ENCODE data around the gene MYPOP. TPM values are rescaled to one million over a fixed set of nuclear protein-coding genes. Genes with fewer than 3 reads are reported as not detected.

Gene MYPOP
- total RNA-seq, 1 donor from 2014 or later: 7.2 TPM

DNA sequence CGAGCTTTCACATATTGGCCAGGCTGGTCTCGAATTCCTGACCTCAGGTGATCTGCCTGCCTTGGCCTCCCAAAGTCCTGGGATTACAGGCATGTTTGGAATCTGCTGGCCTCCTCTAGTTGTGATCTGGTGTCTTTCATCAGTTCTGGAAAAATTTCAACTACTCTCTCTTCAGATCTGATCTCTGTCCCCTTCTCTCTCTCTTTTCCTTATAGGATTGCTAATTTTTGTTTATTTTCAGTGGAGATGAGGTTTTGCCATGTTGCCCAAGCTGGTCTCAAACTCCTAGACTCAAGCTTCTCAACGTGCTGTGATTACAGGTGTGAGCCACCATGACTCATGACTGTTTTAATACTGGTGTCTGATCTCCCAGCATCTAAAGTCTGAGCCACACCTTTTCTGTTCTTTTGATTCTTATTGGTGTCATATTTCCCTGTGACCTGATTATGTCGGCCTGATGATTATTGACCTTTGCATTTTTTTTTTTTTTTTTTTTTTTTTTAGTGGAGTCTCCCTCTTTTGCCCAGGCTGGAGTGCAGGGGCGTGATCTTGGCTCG lies 22.6 kb upstream of the MYPOP start:
- Mint-ChIP-seq H3K9me3 (no peaks in the 10 kb centered on the region), H3K36me3 (ENCODE audit: low read depth) (no peaks in the 10 kb centered on the region), H3K27ac (no peak overlapping the region), H3K4me1 (ENCODE audit: low read depth) (peaks cover 27% of the 10 kb centered on the region), H3K4me3 (no peak overlapping the region), H3K27me3 (ENCODE audit: insufficient read depth) (peaks cover 10% of the 10 kb centered on the region)
- intact Hi-C loops (cut with micrococcal nuclease): loop anchor here (5.0 kb wide), 1 partner anchor 92 kb away; no protein-coding TSS in a partner anchor
- no peak for DNase-seq (ENCODE audit: low spot score)

DNA sequence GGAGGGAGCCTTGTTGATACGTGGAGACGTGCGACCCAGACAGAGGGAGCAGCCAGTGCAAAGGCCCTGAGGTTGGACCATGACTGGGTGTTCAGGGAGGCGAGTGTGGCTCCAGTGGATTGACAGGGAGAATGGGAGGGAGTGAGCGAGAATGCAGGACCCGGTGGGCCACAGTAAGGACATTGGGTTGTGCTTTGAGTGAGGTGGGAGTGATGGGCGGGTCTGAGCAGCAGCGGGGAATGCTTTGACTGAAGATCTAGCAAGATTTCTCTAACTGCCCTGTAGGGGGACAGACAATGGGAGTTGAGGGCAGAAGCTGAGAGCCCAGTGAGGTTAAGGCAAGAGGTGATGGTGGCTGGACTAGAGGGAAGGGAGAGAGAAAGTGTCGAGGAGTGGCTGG lies 19.9 kb upstream of the MYPOP start:
- Mint-ChIP-seq H3K4me1 (ENCODE audit: low read depth) (peaks cover 40% of the 10 kb centered on the region), H3K27ac (no peak overlapping the region), H3K4me3 (no peak overlapping the region), H3K27me3 (ENCODE audit: insufficient read depth) (peaks cover 10% of the 10 kb centered on the region), H3K36me3 (ENCODE audit: low read depth) (no peaks in the 10 kb centered on the region), H3K9me3 (no peaks in the 10 kb centered on the region)
- no peak for DNase-seq (ENCODE audit: low spot score)
- intact Hi-C loops (cut with micrococcal nuclease): no loop called here

DNA sequence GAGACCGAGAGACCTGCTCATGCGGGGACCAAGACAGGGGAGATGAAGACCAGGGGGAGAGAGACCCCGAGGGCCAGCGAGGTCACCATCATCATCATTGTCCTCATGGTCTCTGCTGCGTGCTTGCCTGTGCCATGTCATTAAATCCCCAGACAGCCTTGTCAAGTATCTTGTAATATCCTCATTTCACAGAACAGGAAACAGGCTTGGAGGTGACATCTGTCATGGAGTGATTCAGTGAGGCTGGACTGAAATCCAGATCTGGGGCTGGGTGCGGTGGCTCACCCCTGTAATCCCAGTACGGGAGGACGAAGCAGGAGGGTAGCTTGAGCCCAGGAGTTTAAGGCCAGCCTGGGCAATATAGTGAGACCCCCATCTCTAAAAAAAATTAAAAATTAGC lies 18.0 kb upstream of the MYPOP start:
- peaks cover 38% of the 10 kb centered on the region for H3K4me1 Mint-ChIP-seq (ENCODE audit: low read depth)
- peaks cover 9% of the 10 kb centered on the region for H3K27me3 Mint-ChIP-seq (ENCODE audit: insufficient read depth)
- H3K27ac Mint-ChIP-seq: no peak overlapping the region
- H3K9me3 Mint-ChIP-seq: no peaks in the 10 kb centered on the region
- no peak for DNase-seq (ENCODE audit: low spot score)
- intact Hi-C loops (cut with micrococcal nuclease): no loop called here
- H3K4me3 Mint-ChIP-seq: peak overlapping the region; percentile 5
- no peaks in the 10 kb centered on the region for H3K36me3 Mint-ChIP-seq (ENCODE audit: low read depth)

DNA sequence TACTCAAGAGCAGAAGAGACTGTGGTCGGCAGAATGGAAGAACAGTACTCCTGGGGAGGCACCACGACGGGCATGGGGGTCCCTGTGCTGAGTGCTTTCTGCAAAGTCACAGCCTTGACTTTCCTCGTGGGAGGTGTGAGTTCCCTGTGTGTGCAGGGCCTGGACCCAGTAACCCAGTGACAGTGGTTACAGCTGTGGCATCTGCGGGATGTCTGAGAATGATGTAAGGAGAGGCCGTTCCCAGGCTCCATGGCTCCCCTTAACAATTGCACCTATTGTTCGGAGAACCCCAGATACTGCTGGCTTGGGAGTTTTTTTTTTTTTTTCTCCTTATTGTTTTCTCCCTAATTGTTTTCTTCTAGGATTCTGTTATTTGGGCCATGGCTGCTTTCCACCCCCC lies 17.3 kb upstream of the MYPOP start:
- H3K4me1 Mint-ChIP-seq (ENCODE audit: low read depth): peaks cover 38% of the 10 kb centered on the region
- H3K36me3 Mint-ChIP-seq (ENCODE audit: low read depth): no peaks in the 10 kb centered on the region
- no peak for DNase-seq (ENCODE audit: low spot score)
- H3K9me3 Mint-ChIP-seq: no peaks in the 10 kb centered on the region
- H3K27me3 Mint-ChIP-seq (ENCODE audit: insufficient read depth): peaks cover 6% of the 10 kb centered on the region
- no peak overlapping the region for H3K4me3 Mint-ChIP-seq
- H3K27ac Mint-ChIP-seq: no peak overlapping the region
- intact Hi-C loops (cut with micrococcal nuclease): no loop called here

DNA sequence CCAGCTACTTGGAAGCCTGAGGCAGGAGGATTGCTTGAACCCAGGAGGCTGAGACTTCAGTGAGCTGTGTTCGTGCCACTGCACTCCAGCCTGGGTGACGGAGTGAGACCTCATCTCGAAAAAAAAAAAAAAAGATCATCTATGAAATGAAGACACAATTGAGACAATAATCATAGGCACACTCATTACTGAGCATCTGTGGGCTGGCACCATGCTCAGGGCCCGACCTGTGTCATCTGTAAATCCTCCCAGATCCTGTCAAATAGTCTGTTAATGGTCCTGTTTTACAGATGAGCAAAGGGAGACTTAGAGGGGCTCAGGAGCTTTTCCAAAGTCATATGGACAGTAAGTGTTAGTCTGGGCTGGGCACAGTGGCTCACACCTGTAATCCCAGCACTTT lies 16.3 kb upstream of the MYPOP start:
- Mint-ChIP-seq H3K4me3 (peak overlapping the region; percentile 15), H3K4me1 (ENCODE audit: low read depth) (peaks cover 38% of the 10 kb centered on the region), H3K36me3 (ENCODE audit: low read depth) (no peaks in the 10 kb centered on the region), H3K27me3 (ENCODE audit: insufficient read depth) (peaks cover 6% of the 10 kb centered on the region), H3K27ac (no peak overlapping the region), H3K9me3 (no peaks in the 10 kb centered on the region)
- intact Hi-C loops (cut with micrococcal nuclease): no loop called here
- no peak for DNase-seq (ENCODE audit: low spot score)

DNA sequence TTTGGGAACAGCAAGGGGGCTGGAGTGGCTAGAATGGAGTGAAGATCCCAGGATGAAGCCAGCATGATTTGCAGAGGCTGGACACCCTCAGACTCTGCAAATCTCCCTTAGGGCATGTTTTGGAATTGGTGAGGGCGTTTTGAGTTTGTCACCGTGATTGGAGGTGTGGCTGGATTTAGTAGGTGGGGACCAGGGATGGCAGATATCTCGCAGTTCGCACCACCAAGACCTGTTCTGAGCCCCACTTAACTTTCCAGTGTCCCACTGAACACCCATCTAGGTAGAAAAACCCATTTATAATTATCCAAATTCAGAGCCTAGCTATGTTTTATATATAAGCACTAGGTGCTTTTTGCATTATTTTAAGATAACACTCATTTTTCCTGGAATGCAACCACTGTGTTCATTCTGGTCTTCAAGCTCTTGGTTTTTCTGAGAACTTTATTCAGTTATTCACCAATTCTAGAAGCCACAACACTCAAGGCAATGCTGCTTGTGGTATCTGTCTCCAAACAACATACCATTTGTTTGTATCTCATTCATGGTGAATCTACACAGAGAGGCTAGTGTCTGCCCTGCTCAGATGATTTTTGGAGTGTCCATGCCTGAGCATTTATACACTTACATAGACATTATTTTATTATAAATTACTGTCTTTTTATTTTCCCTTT lies 15.1 kb upstream of the MYPOP start:
- no peak overlapping the region for H3K4me3 Mint-ChIP-seq
- H3K36me3 Mint-ChIP-seq (ENCODE audit: low read depth): no peaks in the 10 kb centered on the region
- no peaks in the 10 kb centered on the region for H3K9me3 Mint-ChIP-seq
- H3K27me3 Mint-ChIP-seq (ENCODE audit: insufficient read depth): peaks cover 9% of the 10 kb centered on the region
- intact Hi-C loops (cut with micrococcal nuclease): no loop called here
- peak; percentile 13 for DNase-seq (ENCODE audit: low spot score)
- H3K27ac Mint-ChIP-seq: peak overlapping the region; percentile 36
- H3K4me1 Mint-ChIP-seq (ENCODE audit: low read depth): peaks cover 38% of the 10 kb centered on the region

DNA sequence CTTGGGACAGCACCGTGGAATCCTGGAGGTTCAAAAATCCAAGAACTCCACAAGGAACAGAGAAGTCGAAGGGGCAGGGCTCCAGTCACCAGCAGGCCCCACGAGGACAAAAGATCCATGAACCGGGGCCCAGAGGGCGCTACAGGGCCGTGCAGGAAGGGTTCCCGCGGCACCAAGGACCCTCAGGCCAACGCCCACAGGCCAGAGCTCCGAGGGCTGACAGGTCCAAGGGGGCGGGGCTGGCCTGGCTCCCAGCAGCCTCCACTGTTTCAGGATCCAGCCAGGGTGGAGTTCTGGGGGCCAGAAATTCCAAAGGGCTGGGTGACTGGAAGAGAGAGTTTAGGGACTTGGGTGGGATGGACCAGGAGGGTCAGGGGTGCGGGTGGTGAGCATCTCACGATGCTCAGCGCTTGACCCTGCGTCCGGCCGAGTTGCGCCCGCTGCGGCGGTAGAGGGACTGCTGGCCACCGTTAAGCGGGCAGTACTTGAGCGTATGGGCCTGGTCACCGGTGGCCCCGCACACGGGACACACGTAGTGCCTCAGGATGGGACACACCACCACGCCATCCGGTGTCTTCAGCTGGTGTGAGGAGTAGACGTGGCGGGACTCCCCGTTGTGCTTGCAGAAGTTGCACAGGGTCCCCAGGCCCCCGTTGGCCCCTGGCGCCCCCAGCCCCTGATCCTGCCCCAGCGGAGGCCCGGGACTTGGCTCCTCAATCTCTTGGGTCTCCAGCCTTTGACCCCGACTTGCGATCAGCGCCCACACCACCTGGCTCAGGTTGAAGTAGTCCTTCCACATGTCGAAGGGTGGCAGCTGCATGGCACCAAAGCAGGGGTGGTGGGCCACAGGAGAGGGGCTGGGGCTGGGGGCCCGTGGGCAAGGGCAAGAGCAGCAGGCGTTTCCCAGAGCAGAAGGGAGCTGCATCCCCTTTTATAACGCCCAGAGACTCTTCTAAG lies 11.7 kb upstream of the MYPOP start, which contains the start of gene NANOS2:
NANOS2 (minus strand) TSS at position 905 of the 957 bp plus-strand sequence; CDS start at position 820, 85 bp downstream.
- Mint-ChIP-seq H3K27me3 (ENCODE audit: insufficient read depth) (peaks cover 14% of the 10 kb centered on the region), H3K4me1 (ENCODE audit: low read depth) (peaks cover 22% of the 10 kb centered on the region), H3K4me3 (no peak within 1 kb of the TSS), H3K9me3 (no peaks in the 10 kb centered on the region), H3K36me3 (ENCODE audit: low read depth) (no peaks in the 10 kb centered on the region), H3K27ac (no peak within 1 kb of the TSS)
- DNase-seq (ENCODE audit: low spot score): no peak
- intact Hi-C loops (cut with micrococcal nuclease): no loop called here

DNA sequence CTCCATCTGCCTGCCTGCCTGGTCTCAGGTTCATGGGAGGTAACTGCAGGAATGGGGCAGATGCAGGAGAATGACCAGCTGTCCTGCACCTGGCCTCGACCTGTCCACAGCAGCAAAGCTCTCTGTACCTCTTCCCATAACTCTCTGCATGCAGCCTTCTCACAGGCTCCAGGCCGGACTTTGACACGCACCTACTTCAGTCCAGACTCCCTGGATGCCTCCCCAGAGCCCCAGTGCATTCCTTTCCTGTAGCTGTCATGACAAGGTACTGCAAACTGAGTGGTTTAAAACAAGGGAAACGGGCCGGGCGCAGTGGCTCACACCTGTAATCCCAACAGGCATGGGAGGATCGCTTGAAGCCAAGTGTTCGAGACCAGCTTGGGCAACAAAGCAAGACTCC lies 8.9 kb upstream of the MYPOP start:
- H3K4me3 Mint-ChIP-seq: no peak overlapping the region
- peaks cover 6% of the 10 kb centered on the region for H3K4me1 Mint-ChIP-seq (ENCODE audit: low read depth)
- no peak overlapping the region for H3K27ac Mint-ChIP-seq
- no peak for DNase-seq (ENCODE audit: low spot score)
- no peaks in the 10 kb centered on the region for H3K9me3 Mint-ChIP-seq
- H3K27me3 Mint-ChIP-seq (ENCODE audit: insufficient read depth): peaks cover 12% of the 10 kb centered on the region
- no peaks in the 10 kb centered on the region for H3K36me3 Mint-ChIP-seq (ENCODE audit: low read depth)
- intact Hi-C loops (cut with micrococcal nuclease): no loop called here

DNA sequence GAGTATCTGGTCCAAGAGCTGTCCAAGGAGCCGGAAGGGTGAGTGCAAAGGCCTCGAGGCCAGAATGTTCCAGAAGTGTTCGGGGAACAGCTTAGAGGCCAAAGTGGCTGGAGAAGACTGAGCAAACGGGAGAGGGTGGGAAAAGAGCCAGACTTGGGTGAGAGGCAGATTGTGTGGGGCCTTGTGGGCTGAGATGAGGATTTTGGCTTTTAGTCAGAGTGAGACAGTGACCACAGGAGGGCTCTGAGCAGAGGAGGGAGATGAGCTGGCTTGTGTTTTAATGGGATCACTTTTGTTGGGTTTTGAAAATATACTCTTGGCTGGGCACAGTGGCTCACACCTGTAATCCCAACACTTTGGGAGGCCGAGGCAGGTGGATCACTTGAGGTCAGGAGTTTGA lies 6.5 kb upstream of the MYPOP start:
- Mint-ChIP-seq H3K4me3 (no peak overlapping the region), H3K9me3 (no peaks in the 10 kb centered on the region), H3K27me3 (ENCODE audit: insufficient read depth) (peaks cover 12% of the 10 kb centered on the region), H3K27ac (no peak overlapping the region), H3K4me1 (ENCODE audit: low read depth) (peaks cover 4% of the 10 kb centered on the region), H3K36me3 (ENCODE audit: low read depth) (no peaks in the 10 kb centered on the region)
- DNase-seq (ENCODE audit: low spot score): no peak
- intact Hi-C loops (cut with micrococcal nuclease): no loop called here

DNA sequence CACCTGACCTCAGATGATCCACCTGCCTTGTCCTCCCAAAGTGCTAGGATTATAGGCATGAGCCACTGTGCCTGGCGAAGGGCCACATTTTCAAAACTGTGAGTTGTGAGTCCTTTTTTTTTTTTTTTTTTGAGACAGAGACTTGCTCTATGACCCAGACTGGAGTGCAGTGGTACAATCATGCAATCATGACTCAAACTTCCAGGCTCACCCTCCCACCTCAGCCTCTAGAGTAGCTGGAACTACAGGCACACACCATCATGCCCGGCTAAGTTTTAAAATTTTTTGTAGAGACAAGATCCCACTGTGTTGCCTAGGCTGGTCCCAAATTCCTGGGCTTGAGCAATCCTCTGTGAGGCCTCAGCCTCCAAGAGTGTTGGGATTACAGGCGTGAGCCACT lies 3.8 kb upstream of the MYPOP start:
- peaks cover 2% of the 10 kb centered on the region for H3K27me3 Mint-ChIP-seq (ENCODE audit: insufficient read depth)
- no peaks in the 10 kb centered on the region for H3K9me3 Mint-ChIP-seq
- H3K36me3 Mint-ChIP-seq (ENCODE audit: low read depth): no peaks in the 10 kb centered on the region
- intact Hi-C loops (cut with micrococcal nuclease): no loop called here
- H3K4me1 Mint-ChIP-seq (ENCODE audit: low read depth): peaks cover 9% of the 10 kb centered on the region
- H3K4me3 Mint-ChIP-seq: no peak overlapping the region
- no peak for DNase-seq (ENCODE audit: low spot score)
- H3K27ac Mint-ChIP-seq: no peak overlapping the region

DNA sequence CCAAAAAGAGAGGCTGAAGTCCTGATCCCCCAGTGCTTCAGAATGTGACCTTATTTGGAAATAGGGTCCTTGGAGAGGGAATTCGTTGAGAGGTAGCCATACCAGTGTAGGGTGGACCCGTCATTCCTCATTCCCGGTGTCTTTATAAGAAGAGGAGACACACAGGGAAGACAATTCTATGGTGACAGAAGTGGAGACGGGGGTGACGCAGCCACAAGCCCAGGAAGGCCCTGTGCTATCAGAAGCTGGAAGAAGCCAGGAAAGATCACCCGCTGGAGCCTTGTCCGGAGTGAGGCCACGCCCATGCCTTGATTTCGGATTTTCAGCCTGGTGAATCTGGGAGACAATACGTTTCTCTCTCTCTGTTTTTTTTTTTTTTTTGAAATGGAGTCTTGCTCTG lies 2.6 kb upstream of the MYPOP start:
- no peak for DNase-seq (ENCODE audit: low spot score)
- Mint-ChIP-seq H3K36me3 (ENCODE audit: low read depth) (peaks cover 2% of the 10 kb centered on the region), H3K4me1 (ENCODE audit: low read depth) (peaks cover 18% of the 10 kb centered on the region), H3K9me3 (no peaks in the 10 kb centered on the region), H3K27ac (no peak overlapping the region), H3K4me3 (no peak overlapping the region), H3K27me3 (ENCODE audit: insufficient read depth) (peaks cover 1% of the 10 kb centered on the region)
- intact Hi-C loops (cut with micrococcal nuclease): no loop called here

DNA sequence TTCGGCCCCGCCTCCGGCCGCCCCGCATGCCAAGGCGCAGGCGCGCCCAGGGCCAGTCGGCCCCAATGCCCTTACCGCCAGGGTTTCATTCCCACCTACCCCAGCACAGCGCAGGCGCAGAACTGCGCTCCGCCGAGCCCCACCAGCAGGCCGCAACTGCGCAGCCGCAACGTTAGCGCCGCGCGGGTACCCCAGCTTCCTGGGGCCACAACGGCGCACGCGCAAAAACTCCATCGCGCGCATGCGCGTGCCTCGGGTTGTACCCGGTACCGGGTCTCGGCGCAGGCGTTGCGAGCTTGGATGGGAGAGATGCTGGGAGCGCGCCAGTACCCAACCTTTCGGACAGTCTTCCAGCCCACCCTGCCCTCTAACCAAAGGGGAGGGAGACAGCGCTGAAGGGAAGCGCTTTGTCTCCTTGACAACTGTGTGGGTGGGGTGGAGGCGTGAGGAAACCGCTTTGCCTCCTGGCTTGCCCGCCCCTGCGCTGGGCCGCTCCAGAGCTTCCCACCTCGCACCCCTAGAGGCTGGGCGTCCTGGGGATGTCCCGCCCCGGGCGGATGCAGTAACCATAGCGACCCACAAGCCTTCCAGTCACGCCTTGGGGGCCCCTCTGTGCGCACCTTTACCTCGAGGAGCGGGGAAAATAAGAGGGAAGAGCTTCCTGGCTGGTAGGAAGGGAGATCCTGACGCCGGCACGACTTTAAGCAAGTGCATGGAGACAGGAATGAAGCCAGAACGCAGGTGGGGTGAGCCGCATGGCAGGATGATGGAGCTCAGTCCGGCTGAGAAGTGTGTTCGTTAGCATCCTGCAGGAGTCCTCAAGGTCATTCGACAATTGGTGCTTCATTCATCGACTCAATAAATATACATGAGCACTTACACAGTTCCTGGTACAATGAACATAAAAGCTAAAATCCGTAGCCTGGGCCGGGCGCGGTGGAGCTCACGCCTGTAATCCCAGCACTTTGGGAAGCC lies 525 bp upstream of the MYPOP start:
- H3K4me3 Mint-ChIP-seq: peak overlapping the region; percentile 88
- DNase-seq (ENCODE audit: low spot score): peak; percentile 100
- peak overlapping the region; percentile 80 for H3K27ac Mint-ChIP-seq
- peaks cover 9% of the 10 kb centered on the region for H3K36me3 Mint-ChIP-seq (ENCODE audit: low read depth)
- no peaks in the 10 kb centered on the region for H3K9me3 Mint-ChIP-seq
- H3K27me3 Mint-ChIP-seq (ENCODE audit: insufficient read depth): peaks cover 1% of the 10 kb centered on the region
- H3K4me1 Mint-ChIP-seq (ENCODE audit: low read depth): peaks cover 16% of the 10 kb centered on the region
- intact Hi-C loops (cut with micrococcal nuclease): loop anchor here (1.0 to 5.0 kb wide), 8 partner anchors 17 to 726 kb away; partner anchors contain the start of genes BLOC1S3, CCDC61, IRF2BP1 and SIX5
